BLaER1 treated with 17β-estradiol and CSF1 and Interleukin-3, amounts not matched to agents 10 nM and 100 nM (cell line): ENCODE measurements around the gene UBL4A.

Experiments used
- H3K27ac ChIP-seq, 11 experiments: shearing (Covaris generic); formaldehyde crosslinking; 2 replicates each; pipeline ENCODE4 v1.8.1; 2022
- H3K27me3 ChIP-seq, 11 experiments: shearing (Covaris generic); formaldehyde crosslinking; 2 replicates each; pipeline ENCODE4 v1.8.1; 2022
- H3K36me3 ChIP-seq, 11 experiments: shearing (Covaris generic); formaldehyde crosslinking; 2 replicates each; pipeline ENCODE4 v1.8.1; 2022
- H3K4me1 ChIP-seq, 10 experiments: shearing (Covaris generic); formaldehyde crosslinking; 2 replicates each; pipeline ENCODE4 v1.8.1; 2022
- H3K4me2 ChIP-seq, 11 experiments: shearing (Covaris generic); formaldehyde crosslinking; 2 replicates each; pipeline ENCODE4 v1.8.1; 2022
- H3K4me3 ChIP-seq, 10 experiments: shearing (Covaris generic); formaldehyde crosslinking; 2 replicates each; pipeline ENCODE4 v1.8.1; 2022
- H3K9ac ChIP-seq, 11 experiments: shearing (Covaris generic); formaldehyde crosslinking; 2 replicates each; pipeline ENCODE4 v1.8.1; 2022
- H3K9me3 ChIP-seq, 11 experiments: shearing (Covaris generic); formaldehyde crosslinking; replicated peaks in 1 of 11; 2 replicates each; pipeline ENCODE4 v1.8.1; 2022
- H4K20me1 ChIP-seq, 11 experiments: shearing (Covaris generic); formaldehyde crosslinking; 2 replicates each; pipeline ENCODE4 v1.8.1; 2022
- Cebpa-rat ChIP-seq, 11 experiments: shearing (Covaris generic); IDR thresholded peaks; 2 replicates each; pipeline ENCODE4 v1.8.1; 2022

Gene UBL4A

GRCh38 chrX:154490414-154491083, 4.1 kb upstream of the UBL4A start, which contains the start of gene SLC10A3:
Gene SLC10A3 (minus strand): TSS chrX:154490629. CDS start chrX:154488940, 1,689 bp downstream.
- H3K27ac ChIP-seq = peak within 1 kb of the TSS; percentile 74 to 85 (median 77)
- H3K4me3 ChIP-seq = peak within 1 kb of the TSS; percentile 70 to 81 (median 74)
- peaks cover 20 to 39% (median 31%) of the 10 kb centered on the region in 10 experiments; a peak in 19 of 20 replicates for H3K4me1 ChIP-seq
- H4K20me1 ChIP-seq = peaks cover 0 to 21% (median under 1%) of the 10 kb centered on the region in 11 experiments; a peak in 5 of 22 replicates
- peaks cover 0 to 11% (median 0%) of the 10 kb centered on the region in 11 experiments; a peak in 4 of 22 replicates for H3K36me3 ChIP-seq
- peaks cover 0 to 56% (median 31%) of the 10 kb centered on the region in 11 experiments; a peak in 15 of 22 replicates for H3K9me3 ChIP-seq
- H3K9ac ChIP-seq = peak within 1 kb of the TSS; percentile 76 to 88 (median 84)
- H3K27me3 ChIP-seq = peaks cover 18 to 44% (median 29%) of the 10 kb centered on the region in 11 experiments
- no peak for TF ChIP-seq Cebpa-rat (IDR thresholded peaks at IDR 0.05)
- peak within 1 kb of the TSS; percentile 77 to 89 (median 84) for H3K4me2 ChIP-seq

- peak overlapping the region; percentile 70 to 81 (median 74) for H3K4me3 ChIP-seq
- H3K4me1 ChIP-seq = peaks cover 25 to 44% (median 36%) of the 10 kb centered on the region in 10 experiments
- peak overlapping the region; percentile 77 to 89 (median 84) for H3K4me2 ChIP-seq
- H3K9ac ChIP-seq = peak overlapping the region; percentile 76 to 88 (median 84)
- H4K20me1 ChIP-seq = peaks cover 0 to 21% (median 6%) of the 10 kb centered on the region in 11 experiments; a peak in 8 of 22 replicates
- H3K27me3 ChIP-seq = peaks cover 13 to 41% (median 29%) of the 10 kb centered on the region in 11 experiments
- H3K9me3 ChIP-seq = peaks cover 0 to 58% (median 31%) of the 10 kb centered on the region in 11 experiments; a peak in 15 of 22 replicates
- TF ChIP-seq Cebpa-rat (IDR thresholded peaks at IDR 0.05) = no peak
- peak overlapping the region; percentile 74 to 85 (median 77) for H3K27ac ChIP-seq
- H3K36me3 ChIP-seq = peaks cover 0 to 15% (median 5%) of the 10 kb centered on the region in 11 experiments; a peak in 12 of 22 replicates
Observed at GRCh38 chrX:154490021-154490413, 3.6 kb upstream of the UBL4A start.

- Histone ChIP-seq H3K4me2 (peak overlapping the region; percentile 77 to 89 (median 84)), H3K9me3 (peaks cover 0 to 58% (median 31%) of the 10 kb centered on the region in 11 experiments; a peak in 15 of 22 replicates), H3K27me3 (peaks cover 13 to 40% (median 26%) of the 10 kb centered on the region in 11 experiments; a peak in 20 of 22 replicates), H3K4me3 (peak overlapping the region in 8 of 10 experiments; percentile 70 to 81 (median 74); a peak in 13 of 20 replicates), H3K9ac (peak overlapping the region in 10 of 11 experiments; percentile 79 to 88 (median 84); a peak in 17 of 22 replicates), H3K4me1 (peaks cover 33 to 52% (median 45%) of the 10 kb centered on the region in 10 experiments), H4K20me1 (peaks cover 0 to 27% (median 9%) of the 10 kb centered on the region in 11 experiments; a peak in 9 of 22 replicates), H3K27ac (no peak overlapping the region; a peak in 1 of 22 replicates), H3K36me3 (peaks cover 0 to 24% (median 11%) of the 10 kb centered on the region in 11 experiments; a peak in 14 of 22 replicates)
- no peak for TF ChIP-seq Cebpa-rat (IDR thresholded peaks at IDR 0.05)
Observed at GRCh38 chrX:154489182-154489581, 2.8 kb upstream of the UBL4A start.

GRCh38 chrX:154488336-154489075, 2.1 kb upstream of the UBL4A start:
- Histone ChIP-seq H3K4me3 (peak overlapping the region in 1 of 10 experiments; percentile 75; a peak in 1 of 20 replicates), H3K4me1 (peaks cover 40 to 59% (median 52%) of the 10 kb centered on the region in 10 experiments), H3K9ac (peak overlapping the region in 2 of 11 experiments; percentile 84 to 86; a peak in 1 of 22 replicates), H4K20me1 (peaks cover 0 to 33% (median 11%) of the 10 kb centered on the region in 11 experiments; a peak in 11 of 22 replicates), H3K27me3 (peaks cover 15 to 41% (median 30%) of the 10 kb centered on the region in 11 experiments; a peak in 19 of 22 replicates), H3K4me2 (peak overlapping the region in 10 of 11 experiments; percentile 77 to 89 (median 82); a peak in 17 of 22 replicates), H3K9me3 (peaks cover 0 to 58% (median 31%) of the 10 kb centered on the region in 11 experiments; a peak in 15 of 22 replicates), H3K27ac (no peak overlapping the region), H3K36me3 (peaks cover 0 to 30% (median 16%) of the 10 kb centered on the region in 11 experiments; a peak in 14 of 22 replicates)
- no peak for TF ChIP-seq Cebpa-rat (IDR thresholded peaks at IDR 0.05)

GRCh38 chrX:154487518-154488290, 1.3 kb upstream of the UBL4A start:
- H3K9me3 ChIP-seq = peaks cover 0 to 58% (median 31%) of the 10 kb centered on the region in 11 experiments; a peak in 15 of 22 replicates
- peak overlapping the region in 4 of 11 experiments; percentile 84 to 91 (median 87); a peak in 4 of 22 replicates for H3K9ac ChIP-seq
- peak overlapping the region; percentile 63 to 89 (median 76); a peak in 20 of 22 replicates for H3K4me2 ChIP-seq
- peak overlapping the region in 2 of 10 experiments; percentile 80 to 81; a peak in 2 of 20 replicates for H3K4me3 ChIP-seq
- H3K36me3 ChIP-seq = peaks cover 0 to 31% (median 16%) of the 10 kb centered on the region in 11 experiments; a peak in 14 of 22 replicates
- peaks cover 0 to 41% (median 14%) of the 10 kb centered on the region in 11 experiments; a peak in 11 of 22 replicates for H4K20me1 ChIP-seq
- peak overlapping the region in 2 of 11 experiments; percentile 62 to 86; a peak in 6 of 22 replicates for H3K27ac ChIP-seq
- H3K27me3 ChIP-seq = peaks cover 16 to 41% (median 34%) of the 10 kb centered on the region in 11 experiments; a peak in 21 of 22 replicates
- peaks cover 48 to 67% (median 60%) of the 10 kb centered on the region in 10 experiments for H3K4me1 ChIP-seq
- no peak for TF ChIP-seq Cebpa-rat (IDR thresholded peaks at IDR 0.05)

- Histone ChIP-seq H3K27me3 (peaks cover 32 to 48% (median 38%) of the 10 kb centered on the region in 11 experiments), H3K9ac (peak overlapping the region; percentile 73 to 91 (median 84)), H3K36me3 (peaks cover 0 to 31% (median 16%) of the 10 kb centered on the region in 11 experiments; a peak in 14 of 22 replicates), H3K4me1 (peaks cover 53 to 68% (median 63%) of the 10 kb centered on the region in 10 experiments), H4K20me1 (peaks cover 0 to 43% (median 14%) of the 10 kb centered on the region in 11 experiments; a peak in 11 of 22 replicates), H3K4me3 (peak overlapping the region; percentile 71 to 84 (median 77)), H3K4me2 (peak overlapping the region; percentile 70 to 89 (median 81)), H3K9me3 (peaks cover 0 to 50% (median 31%) of the 10 kb centered on the region in 11 experiments; a peak in 15 of 22 replicates), H3K27ac (peak overlapping the region; percentile 44 to 88 (median 82))
- no peak for TF ChIP-seq Cebpa-rat (IDR thresholded peaks at IDR 0.05)
Observed at GRCh38 chrX:154486052-154486395, 391 bp downstream of the UBL4A start.
